GM18858 (cell line): ENCODE measurements around the gene KLRB1.
"Not testable (repeated sequence)": the region's sequence is repeated elsewhere in the genome, so short reads cannot be mapped to it uniquely, and the experiment has no call there.

Experiments
- ATAC-seq: cut with Tn5 transposase; IDR thresholded peaks from one replicate; pipeline ENCODE4 v1.9.1; 2021; ENCODE audit not compliant: unreplicated experiment

Gene KLRB1

DNA sequence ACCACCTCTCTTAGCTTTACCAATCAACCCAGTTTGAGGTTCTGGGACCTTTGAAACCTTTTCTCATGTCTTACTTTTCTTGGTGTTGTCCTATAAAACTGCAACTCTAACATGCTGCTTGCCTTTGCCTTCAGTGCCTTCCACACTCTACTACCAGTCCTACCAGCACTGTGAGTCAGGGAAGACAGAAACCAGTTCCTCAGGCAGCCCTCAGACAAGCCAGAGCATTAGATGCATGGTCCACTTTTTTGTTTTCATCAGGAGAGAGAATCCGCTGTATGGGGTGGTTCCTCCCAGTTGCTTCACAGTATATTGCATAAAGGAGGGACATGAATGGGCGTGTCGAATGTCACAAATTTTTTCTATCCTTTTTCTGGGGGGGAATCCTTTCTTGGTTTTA lies 17.3 kb upstream of the KLRB1 start:
- no peak for ATAC-seq

DNA sequence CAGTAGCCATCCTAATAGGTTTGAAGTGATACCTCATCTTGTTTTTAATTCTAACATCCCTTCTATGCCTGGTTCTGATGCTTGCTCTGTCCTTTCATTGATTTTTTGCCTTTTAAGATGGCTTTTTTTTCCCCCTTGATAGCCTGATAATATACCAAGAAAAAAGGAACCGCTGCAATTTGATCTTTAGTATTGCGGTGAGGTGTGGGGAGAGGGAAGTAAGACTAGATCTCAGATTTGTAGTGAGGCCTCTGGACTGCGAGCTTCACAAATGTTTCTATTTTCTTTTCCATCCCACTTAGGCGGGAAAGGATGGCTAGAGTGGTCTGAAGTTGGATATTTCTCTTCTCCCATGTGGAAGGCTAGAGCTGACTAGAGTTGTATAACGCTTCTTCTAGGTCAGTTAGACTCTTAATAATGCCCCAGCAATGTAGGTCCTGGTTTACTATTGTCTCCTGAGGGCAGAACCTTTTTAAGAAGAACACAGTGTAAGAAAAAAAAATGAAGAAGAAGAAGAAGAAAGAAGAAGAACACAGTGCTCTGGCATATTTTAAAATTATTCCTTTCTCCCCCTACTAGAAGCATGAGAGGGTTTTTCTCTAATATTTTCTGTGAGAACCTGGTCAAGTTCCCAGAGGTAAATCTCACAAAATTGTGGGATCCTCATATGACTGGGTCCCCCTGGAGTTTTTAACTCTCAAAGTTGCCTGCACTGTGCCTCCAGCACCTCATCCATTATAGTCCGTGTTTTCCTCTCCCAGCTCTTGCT lies 11.9 kb upstream of the KLRB1 start:
- ATAC-seq: no peak

DNA sequence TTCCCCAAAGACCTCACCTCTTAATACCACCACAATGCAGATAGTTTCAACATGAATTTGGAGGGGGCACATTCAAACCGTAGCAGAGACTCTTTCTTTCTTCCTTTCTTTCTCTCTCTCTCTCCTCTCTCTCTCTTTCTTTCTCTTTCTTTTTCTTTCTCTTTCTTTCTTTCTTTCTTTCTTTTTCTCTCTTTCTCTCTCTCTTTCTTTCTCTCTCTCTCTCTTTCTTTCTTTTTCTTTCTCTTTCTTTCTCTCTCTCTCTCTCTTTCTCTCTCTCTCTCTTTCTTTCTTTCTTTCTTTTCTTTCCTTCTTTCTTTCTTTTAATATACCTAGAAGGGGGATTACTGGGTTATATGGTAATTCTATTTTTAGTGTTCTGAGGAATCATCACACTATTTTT lies 11.2 kb upstream of the KLRB1 start:
- not testable (repeated sequence) for ATAC-seq

DNA sequence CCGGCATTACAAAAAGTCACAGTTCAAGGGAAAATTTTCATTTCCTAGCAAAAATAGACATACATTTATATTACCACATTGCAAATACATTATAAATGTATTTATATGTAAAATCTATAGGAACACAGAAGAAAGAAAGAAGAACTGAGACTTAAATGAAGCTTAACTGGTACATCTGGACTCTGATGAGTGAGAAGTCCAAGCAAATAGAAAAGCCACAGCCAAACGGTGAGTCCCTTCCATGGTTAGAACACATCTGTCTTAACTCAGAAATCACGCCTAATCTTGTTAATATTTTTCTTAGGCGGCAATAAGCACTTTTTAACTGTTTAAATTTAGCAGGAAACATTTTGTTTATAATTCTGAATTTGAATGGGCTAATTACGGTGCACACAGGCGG lies 9.4 kb upstream of the KLRB1 start:
- ATAC-seq: no peak

DNA sequence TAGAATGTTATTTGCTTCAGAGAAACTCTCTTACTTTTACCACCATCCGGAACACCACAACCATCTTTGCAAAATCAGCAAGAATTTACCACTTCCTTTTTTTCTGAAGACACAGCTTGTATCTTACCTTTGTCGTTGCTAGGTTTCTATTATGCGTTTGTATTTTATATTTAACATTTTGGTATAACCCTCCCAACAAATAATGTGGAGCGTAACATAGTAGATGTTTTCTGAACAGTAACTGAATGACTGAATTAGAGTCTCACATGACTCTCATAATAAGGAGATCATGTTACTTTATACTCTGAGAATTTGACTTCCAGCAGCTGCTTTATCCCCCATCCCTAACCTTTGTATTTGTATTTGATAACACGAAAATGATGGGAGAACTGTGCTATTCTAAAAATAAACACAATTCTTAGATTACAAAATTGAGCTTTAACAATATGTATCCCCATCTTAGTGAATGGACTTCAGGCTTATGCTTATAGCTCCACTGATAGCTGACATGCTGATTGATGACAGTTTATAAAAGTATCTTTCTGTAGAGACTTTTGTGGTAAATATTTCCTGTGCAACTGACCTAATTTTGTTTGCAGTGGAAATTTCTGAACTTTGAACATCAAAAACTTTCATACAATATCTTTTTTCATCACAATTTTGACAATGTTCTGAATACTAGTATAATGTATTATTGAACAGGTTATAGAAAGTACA lies 7.9 kb upstream of the KLRB1 start:
- no peak for ATAC-seq

DNA sequence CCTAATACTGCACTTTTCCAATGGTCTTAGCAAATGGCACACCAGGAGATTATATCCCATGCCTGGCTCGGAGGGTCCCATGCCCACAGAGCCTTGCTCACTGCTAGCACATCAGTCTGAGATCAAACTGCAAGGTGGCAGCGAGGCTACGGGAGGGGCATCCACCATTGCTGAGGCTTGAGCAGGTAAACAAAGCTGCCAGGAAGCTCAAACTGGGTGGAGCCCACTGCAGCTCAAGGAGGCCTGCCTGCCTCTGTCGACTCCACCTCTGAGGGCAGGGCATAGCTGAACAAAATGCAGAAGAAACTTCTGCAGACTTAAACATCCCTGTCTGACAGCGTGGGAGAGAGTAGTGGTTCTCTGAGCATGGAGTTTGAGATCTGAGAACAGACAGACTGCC lies 2.9 kb upstream of the KLRB1 start:
- not testable (repeated sequence) for ATAC-seq

DNA sequence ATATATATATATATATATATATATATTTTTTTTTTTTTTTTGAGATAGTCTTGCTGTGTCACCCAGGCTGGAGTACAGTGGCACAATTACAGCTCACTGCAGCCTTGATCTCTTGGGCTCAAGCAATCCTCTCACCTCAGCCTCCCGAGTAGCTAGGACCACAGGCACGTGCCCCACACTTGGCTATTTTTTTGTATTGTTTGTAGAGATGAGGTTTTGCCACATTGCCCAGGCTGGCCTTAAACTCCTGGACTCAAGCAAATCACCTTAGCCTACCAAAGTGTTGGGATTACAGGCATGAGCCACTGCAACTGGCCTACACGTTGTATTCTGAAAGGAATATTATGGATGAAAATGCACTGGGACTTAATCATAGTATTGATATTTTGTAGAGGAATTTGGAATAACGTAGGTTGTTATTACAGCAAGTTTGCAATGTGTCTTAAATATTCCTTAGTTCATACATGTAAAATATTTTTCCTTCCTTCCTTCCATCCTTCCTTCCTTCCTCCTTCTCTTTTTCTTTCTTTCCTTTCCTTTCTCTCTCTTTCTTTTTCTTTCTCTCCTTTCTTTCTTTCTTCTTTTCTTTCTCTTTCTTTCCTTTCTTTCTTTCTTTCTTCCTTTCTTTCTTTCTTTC lies 862 bp downstream of the KLRB1 start:
- no peak for ATAC-seq

DNA sequence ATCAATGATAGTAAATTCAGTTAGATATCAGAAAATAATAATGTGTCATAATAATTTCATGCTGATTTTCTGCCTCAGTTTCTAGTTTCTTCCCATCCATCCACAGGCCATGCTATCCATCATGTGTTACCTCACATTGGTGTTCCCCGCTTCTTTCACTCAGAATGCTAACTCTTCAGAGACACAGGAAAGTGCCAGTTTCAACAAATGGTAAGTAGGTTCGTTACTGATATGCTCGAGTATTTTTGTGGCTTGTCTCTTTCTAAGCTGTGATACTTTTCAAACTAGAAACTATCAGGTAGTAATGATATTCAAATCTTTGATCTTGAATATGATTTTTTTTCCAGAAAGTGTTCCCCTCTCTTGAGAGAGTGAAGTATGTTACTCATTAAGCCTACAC lies 1.5 kb downstream of the KLRB1 start:
- ATAC-seq: no peak

DNA sequence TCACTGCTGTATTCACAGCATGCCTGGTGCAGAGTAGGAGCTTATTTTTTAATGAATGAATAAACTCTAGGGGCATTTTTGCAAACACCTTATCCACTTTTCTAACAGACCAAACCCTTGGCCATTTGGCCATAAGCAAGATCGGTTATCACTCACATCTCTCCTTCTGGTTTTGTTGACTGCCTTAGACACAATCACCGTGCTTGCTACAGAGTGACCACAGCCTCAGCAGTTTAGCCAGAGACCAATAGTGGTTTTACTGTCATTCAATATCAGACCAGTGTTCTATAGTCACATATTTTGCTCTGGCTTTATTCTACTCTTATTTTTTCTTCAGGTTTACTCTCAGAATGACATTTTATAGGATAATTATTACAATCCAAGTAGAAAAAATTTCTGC lies 2.2 kb downstream of the KLRB1 start:
- no peak for ATAC-seq

DNA sequence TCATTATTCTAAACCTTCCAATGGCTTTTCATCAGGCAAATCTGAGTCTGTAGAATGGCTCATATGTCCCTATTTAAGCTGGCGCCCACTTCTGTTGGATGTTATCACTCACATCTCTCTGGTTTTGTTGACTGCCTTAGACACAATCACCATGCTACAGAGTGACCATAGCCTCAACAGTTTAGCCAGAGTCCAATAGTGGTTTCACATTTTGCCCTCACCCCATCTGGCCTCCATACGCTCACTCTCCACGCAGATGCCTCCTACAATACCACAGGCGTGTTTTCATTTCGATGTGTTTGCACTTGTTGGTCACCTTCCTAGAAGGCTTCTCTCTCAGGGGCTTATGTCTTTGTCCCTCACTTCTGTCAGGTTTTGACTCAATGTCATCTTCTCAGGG lies 3.4 kb downstream of the KLRB1 start:
- no peak for ATAC-seq

DNA sequence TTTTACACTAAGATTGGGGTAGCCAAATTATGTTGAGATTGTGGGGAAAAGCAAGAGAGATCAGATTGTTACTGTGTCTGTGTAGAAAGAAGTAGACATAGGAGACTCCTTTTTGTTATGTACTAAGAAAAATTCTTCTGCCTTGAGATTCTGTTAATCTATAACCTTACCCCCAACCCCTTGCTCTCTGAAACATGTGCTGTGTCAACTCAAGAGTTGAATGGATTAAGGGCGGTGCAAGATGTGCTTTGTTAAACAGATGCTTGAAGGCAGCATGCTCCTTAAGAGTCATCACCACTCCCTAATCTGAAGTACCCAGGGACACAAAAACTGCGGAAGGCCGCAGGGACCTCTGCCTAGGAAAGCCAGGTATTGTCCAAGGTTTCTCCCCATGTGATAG lies 7.3 kb downstream of the KLRB1 start:
- not testable (repeated sequence) for ATAC-seq

DNA sequence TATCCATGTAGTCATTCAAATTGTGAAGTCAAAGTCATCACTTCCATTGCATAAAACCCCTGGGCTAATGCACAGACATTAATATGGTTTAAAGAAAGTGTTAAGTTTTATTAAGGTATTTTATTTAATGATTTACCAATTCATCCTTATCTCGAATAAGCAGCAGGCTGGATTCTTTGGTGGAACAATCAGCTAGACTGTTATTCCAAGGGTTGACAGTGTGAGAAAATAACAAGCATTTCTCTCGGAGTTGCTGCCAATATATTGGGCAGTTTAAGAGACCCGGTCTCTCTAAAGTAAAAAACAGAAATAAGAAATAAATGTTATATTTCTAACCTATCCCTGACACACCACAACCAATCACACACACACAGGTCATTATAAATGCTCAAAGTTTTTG lies 9.4 kb downstream of the KLRB1 start:
- no peak for ATAC-seq

DNA sequence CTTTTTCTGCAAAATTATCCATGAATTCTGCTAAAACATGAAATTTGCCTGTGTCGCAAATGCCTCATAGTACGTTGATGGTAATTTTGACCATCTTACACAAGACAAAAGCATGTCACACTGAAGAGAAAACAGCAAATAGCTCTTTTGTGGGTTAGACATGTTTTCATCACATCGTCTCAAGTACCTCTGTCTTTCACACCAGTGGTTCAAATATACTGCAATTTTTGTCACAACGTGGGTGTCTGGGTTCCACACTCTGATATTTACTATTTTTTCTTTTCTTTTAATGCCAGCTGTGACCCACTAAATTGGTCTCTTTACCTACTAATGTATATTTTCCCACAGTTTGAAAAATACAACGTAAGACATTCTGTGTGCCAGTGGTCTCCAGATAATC lies 10.4 kb downstream of the KLRB1 start:
- no peak for ATAC-seq

DNA sequence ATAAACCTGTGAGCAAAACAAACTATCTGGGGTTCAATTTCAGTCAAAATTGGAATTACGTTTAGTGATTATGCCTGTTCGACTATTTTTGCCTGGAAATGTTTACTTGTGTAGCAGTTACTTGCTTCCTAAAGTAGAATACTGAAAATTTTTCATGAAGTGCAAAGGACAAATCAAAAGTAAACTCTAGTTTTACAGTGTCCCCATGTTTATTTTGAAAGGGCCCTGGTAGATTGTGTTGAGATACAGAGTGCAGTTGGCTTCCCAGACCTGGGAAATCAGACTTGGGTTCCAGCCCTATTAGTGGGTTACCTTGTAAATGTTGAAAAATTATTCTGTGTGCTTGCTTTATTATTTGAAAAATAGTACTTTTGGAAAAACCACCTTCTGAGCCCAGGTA lies 17.3 kb downstream of the KLRB1 start:
- no peak for ATAC-seq

DNA sequence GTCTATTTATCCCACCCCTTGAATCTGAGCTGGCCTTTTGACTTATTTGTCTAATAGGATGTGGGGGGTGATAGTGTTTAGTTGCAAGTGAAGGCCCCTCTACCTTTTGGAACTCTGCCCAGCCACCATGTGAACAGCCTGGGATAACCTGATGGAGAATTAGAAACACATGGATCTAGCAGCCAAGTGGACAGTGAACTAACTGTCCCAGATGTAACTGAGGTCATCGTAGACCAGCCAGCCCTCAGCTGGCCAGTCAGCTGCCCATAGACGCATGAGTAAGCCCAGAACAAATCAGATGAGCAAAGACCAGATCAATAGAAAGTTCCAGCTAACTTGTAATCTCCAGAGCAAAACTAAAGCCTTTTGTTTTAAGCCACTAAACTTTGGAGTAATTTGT lies 19.0 kb downstream of the KLRB1 start:
- ATAC-seq: no peak

DNA sequence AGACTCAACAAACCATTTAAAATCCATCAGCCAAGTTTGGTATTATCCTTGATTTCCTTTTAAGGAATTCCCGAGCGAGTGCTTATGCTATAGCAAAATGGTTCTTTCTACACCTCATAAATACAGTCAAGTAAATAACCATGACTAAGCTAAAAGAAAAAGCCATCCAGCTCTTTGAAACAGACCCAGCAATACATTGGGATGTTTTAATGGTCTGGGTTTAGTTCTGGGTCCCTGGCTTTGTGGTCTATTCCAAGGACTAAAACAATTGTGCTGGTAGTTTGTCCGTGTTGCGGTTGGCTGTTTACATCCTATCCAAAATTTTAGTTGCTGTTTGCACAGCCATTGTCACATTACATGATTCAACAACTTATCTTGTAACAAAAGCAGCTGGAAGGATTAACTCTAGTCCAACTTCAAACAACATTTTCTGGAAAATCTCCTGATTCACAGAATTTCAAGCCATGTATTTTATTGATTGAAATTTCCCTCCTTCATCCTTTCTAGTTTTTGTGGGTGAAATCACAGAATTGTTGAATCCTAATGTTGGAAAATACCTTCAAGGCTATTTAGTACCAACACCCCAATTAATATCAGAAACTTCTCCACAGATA lies 19.6 kb downstream of the KLRB1 start:
- no peak for ATAC-seq

DNA sequence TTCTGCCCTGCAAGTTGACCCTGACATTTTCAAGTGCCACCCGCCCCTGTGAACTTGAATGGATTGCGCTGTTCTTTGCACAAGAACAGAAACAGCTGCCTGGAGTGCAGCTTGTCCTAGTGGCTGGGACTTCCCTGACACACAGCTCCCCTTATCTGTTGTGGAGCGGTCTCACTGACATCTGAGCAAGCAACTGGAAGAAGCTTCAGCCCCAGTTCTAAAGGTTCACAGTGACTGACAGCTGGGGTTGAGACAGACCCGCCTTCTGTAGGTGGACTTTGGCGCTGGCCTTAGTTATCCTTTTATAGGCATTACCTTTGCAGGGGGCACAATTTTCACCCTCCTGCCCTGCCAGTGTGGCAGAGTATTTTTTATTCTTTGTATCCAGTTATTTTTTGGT lies 30.0 kb downstream of the KLRB1 start:
- not testable (repeated sequence) for ATAC-seq

DNA sequence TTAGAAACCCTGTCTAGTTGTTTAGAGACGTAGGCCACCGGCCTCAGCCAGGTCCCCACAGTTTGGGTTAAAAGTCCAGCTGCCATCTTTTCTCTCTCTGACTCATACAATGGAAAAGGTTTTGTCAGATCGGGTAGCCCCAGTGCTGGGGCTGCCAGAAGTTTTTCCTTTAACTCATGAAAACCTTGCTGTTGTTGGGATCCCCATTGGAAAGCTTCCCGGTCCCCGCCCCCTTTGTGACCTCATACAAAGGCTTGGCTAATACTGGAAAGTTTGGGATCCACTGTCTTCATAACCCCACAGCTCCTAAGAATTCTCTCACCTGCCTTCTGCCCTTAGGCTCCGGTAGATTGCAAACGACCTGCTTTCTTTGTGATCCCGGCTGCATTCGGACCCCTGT lies 40.6 kb downstream of the KLRB1 start:
- not testable (repeated sequence) for ATAC-seq

DNA sequence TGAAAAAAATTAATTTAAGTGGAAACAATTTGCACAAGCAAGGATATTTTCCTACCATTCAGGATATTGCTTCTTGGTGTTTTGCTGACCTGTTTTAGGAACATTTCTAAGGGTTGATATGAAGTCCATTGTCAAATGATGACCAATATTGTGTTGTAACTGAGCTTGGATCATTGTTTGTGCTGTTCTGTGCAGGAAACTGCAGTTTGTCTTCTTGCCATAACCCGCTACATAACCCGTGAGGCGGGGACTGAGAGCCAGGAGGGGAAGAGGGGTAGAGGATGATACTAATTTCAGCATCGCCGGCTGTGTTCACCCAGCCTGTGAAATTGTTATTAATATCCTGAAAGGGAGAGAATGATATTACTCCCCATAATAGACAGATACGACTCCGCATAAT lies 41.6 kb downstream of the KLRB1 start:
- not testable (repeated sequence) for ATAC-seq

DNA sequence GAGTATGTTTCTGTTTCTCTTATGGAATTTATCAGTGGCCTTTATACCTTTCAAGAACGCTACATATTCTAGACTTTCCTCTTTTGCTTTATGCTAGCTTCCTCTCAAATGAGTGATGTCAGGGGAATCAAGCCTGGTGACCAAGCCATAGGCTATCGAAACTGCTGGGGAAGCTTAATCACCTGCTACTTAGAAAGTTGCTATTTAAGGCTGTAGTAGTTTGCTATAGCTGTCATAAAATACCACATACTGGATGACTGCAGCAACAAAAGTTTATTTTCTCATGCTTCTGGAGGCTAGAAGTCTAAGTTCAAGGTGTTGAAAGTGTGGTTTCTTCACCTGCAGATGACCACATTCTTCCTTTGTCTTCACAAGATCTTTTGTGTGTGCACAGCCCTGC lies 43.3 kb downstream of the KLRB1 start:
- not testable (repeated sequence) for ATAC-seq

DNA sequence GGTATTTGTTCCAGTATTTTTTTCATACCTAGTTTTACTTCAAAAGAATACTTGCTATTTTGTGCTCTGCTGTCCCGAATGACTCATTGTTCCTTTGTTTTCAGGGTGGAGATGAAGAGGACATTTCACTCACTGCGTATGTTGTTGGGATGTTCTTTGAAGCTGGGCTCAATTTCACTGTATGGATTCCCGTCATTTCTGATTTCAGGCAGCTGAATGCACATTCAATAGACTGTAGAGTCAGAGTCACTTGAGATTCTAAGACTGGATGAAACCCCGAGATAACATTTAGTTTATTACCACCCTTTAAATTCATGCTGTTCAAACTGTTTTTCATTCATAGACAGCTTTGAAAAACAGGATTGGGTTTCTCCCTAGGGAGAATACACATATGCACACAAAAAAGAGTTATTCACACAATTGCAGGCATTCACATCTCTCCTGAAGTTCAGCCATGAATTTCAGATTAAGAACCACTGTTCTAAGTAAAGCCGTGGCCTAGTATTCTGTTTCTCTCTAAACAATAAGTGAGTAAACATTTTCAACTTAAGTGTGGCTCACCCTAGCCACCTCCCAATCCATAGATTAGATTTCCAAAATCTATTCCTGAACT lies 44.8 kb downstream of the KLRB1 start:
- not testable (repeated sequence) for ATAC-seq
